Measurements from ENCODE around the gene SEMA3E.

GRCh38 chr7:83414947-83415346 lies 234.0 kb downstream of the SEMA3E start:
- TF ChIP-seq RAD21 (conservative IDR thresholded peaks at IDR 0.05) (no peak), CTCF (IDR thresholded peaks at IDR 0.05; ENCODE audit: poor library complexity, severe bottlenecking) (no peak), MXI1 (conservative IDR thresholded peaks at IDR 0.05; ENCODE audit: poor library complexity, severe bottlenecking) (no peak), TAF1 (IDR thresholded peaks at IDR 0.05; ENCODE audit: low read depth) (no peak), REST (IDR thresholded peaks at IDR 0.05; ENCODE audit: borderline replicate concordance) (no peak), EP300 (conservative IDR thresholded peaks at IDR 0.05; ENCODE audit: poor library complexity, severe bottlenecking) (no peak), POLR2AphosphoS5 (IDR thresholded peaks at IDR 0.05) (no peak)

Measured in neural cell (in vitro differentiated cells).